Panc1 (cell line): ENCODE measurements around the gene DNAL1. TPM values are rescaled to one million over a fixed set of nuclear protein-coding genes. Genes with fewer than 3 reads are reported as not detected.

Source experiments
- ATAC-seq: fragments of 200-7000 bp; cut with Tn5 transposase; 2 replicates; pipeline ENCODE4 v1.9.1; 2020; ENCODE audit warnings: mild to moderate bottlenecking, moderate library complexity
- BruUV-seq: library from RNA; stranded (reverse); fragments of 400-500 nt; replicated peaks from 2 replicates; lab custom pipeline; 2021; lab: Mats Ljungman, UMichigan
- CTCF ChIA-PET: fragments of 300-600 bp; sonication (Branson Sonifier 250); formaldehyde crosslinking; loops from one replicate; lab custom pipeline; 2022; ENCODE audit warnings: antibody characterized with exemption; lab: Charles Lee
- POLR2A ChIA-PET: fragments of 300-600 bp; sonication (Branson Sonifier 250); formaldehyde crosslinking; loops from one replicate; lab custom pipeline; 2022; ENCODE audit warnings: antibody characterized with exemption; lab: Charles Lee
- DNase-seq: peaks from one replicate; pipeline ENCODE4 v3.0.0-alpha.2; 2010; ENCODE audit warnings: low read depth, low spot score
- H3K27ac ChIP-seq: 2 replicates; pipeline ENCODE4 v1.5.1; 2011; ENCODE audit warnings: mild to moderate bottlenecking, low read length, inconsistent platforms
- H3K27me3 ChIP-seq: fragments of 200-500 bp; sonication (Bioruptor generic); 2 replicates; pipeline ENCODE4 v1.6.0; 2014; ENCODE audit warnings: low read length, inconsistent platforms; ENCODE audit not compliant: control insufficient read depth, insufficient read depth
- H3K36me3 ChIP-seq: fragments of 200-500 bp; sonication (Bioruptor generic); 2 replicates; pipeline ENCODE4 v1.5.1; 2014; ENCODE audit warnings: inconsistent platforms, mild to moderate bottlenecking, low read length, moderate library complexity; ENCODE audit not compliant: control insufficient read depth, insufficient read depth
- H3K4me1 ChIP-seq: 2 replicates; pipeline ENCODE4 v1.5.1; 2011; ENCODE audit warnings: inconsistent platforms, mild to moderate bottlenecking, low read length, moderate library complexity; ENCODE audit not compliant: control insufficient read depth, insufficient read depth
- H3K4me3 ChIP-seq, 2 experiments: 2 replicates each; pipeline ENCODE4 v1.5.1; 2011 to 2012; ENCODE audit warnings: low read depth in 2 of 2, low read length in 2 of 2, mild to moderate bottlenecking in 2 of 2, inconsistent platforms in 1 of 2, moderate library complexity in 1 of 2
- H3K9me3 ChIP-seq: fragments of 200-500 bp; sonication (Bioruptor generic); 2 replicates; pipeline ENCODE4 v1.5.1; 2014; ENCODE audit warnings: low read depth, mild to moderate bottlenecking, inconsistent platforms, low read length, moderate library complexity; ENCODE audit not compliant: control insufficient read depth, insufficient read depth
- POLR2AphosphoS5 ChIP-seq: IDR thresholded peaks from 2 replicates; pipeline ENCODE4 v1.6.1; 2012; ENCODE audit warnings: mild to moderate bottlenecking, low read depth, low read length, moderate library complexity
- SIN3A ChIP-seq: IDR thresholded peaks from 2 replicates; pipeline ENCODE4 v1.6.1; 2012; ENCODE audit warnings: low read depth, mild to moderate bottlenecking, low read length, moderate library complexity, borderline replicate concordance; ENCODE audit not compliant: insufficient read depth
- TCF7L2 ChIP-seq: IDR thresholded peaks from 2 replicates; pipeline ENCODE4 v1.6.1; 2011; ENCODE audit warnings: mild to moderate bottlenecking, low read depth, low read length, inconsistent platforms
- in situ Hi-C: cut with HindIII; loops from 2 replicates; pipeline ENCODE4 v1.10.0; 2016; ENCODE audit warnings: low sequenced_read_pairs, low pct_unique_long_range_greater_than_20kb
- intact Hi-C: fragments of 100-400 bp; cut with micrococcal nuclease; formaldehyde crosslinking; loops from one replicate; pipeline ENCODE4 v1.10.0; 2022; ENCODE audit not compliant: unreplicated experiment
- total RNA-seq: library from RNA; stranded (reverse); gene quantifications from one replicate; pipeline ENCODE4 v1.2.1, GENCODE V29; 2021; ENCODE audit not compliant: unreplicated experiment
- TF ChIP-seq, protein P1 (sequence below), 2 experiments: IDR thresholded peaks; 2 replicates each; pipeline ENCODE4 v1.6.1; 2011 to 2012; ENCODE audit warnings: low read depth in 2 of 2, control low read depth in 1 of 2, low read length in 1 of 2, mild to moderate bottlenecking in 1 of 2, moderate library complexity in 1 of 2; ENCODE audit not compliant: insufficient read depth in 1 of 2
- TF ChIP-seq, protein P2 (sequence below): fragments of 450-650 bp; IDR thresholded peaks from 2 replicates; pipeline ENCODE4 v1.5.1; 2017; ENCODE audit warnings: mild to moderate bottlenecking

Gene DNAL1
- total RNA-seq, 1 experiment from 2014 or later: 15.2 TPM

DNA sequence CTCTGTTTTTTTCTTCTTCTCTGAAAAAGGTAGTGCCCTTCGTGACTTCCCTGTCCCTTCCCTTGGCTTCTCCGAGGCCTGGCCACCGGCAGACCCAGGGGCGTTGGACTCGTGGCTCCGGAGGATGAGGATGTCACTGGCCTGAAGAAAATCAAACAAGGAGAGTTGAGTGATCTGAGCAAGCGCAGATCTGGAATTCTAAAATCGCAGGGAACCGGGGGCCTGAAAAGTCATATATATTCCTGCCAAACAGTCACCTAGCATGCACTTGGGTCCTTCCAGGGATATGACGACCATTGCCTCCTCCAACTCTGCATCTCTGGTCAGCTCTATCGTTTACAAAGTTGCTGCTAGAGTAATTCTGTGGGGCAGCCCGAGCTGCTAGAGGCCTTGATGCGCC is 74.6 kb downstream of the DNAL1 start:
- CTCF ChIA-PET: no interaction called here
- BruUV-seq: no TSS peak
- ATAC-seq (no peak), DNase-seq (no peak)
- intact Hi-C loops (no loop called here), in situ Hi-C loops (no loop called here)
- TF ChIP-seq TCF7L2: no peak
- Histone ChIP-seq H3K4me3 (no peak overlapping the region), H3K27ac (no peak overlapping the region), H3K9me3 (no peaks in the 10 kb centered on the region), H3K36me3 (peaks cover 18% of the 10 kb centered on the region), H3K27me3 (no peaks in the 10 kb centered on the region), H3K4me1 (peaks cover 28% of the 10 kb centered on the region)
- POLR2A ChIA-PET: interaction anchor here (0.6 kb wide), 1 partner anchor 24 kb away, joined by 3 read pairs; no protein-coding TSS in a partner anchor

DNA sequence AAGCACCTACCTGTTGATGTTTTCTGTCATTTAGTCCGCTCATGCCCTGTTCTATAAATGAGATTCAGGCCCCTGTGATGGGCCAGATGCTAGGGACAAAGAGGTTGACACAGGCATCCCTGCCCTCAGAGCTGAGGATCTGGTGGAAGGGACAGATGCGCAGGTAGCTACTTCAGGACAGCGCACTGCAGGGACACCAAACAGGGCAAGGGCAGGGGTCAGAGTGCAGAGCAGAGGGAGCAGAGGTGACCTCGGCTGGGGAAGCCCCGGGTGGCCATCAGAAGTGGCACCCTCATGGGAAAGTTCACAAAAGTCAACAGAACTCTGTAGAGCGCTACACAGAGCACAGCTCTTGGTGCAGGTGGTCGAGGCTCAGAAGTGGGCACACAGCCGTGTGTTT is 75.0 kb downstream of the DNAL1 start:
- ChIA-PET CTCF (interaction anchor here (0.8 kb wide), 1 partner anchor 9 kb away, joined by 3 read pairs; no protein-coding TSS in a partner anchor), POLR2A (interaction anchor here (0.6 kb wide), 1 partner anchor 23 kb away, joined by 3 read pairs; no protein-coding TSS in a partner anchor)

GRCh38 chr14:73720636-73721035 is 75.8 kb downstream of the DNAL1 start:
- no TSS peak for BruUV-seq
- Histone ChIP-seq H3K4me1 (peaks cover 28% of the 10 kb centered on the region), H3K36me3 (peaks cover 18% of the 10 kb centered on the region), H3K4me3 (no peak overlapping the region), H3K27me3 (no peaks in the 10 kb centered on the region), H3K27ac (no peak overlapping the region), H3K9me3 (no peaks in the 10 kb centered on the region)
- ChIA-PET POLR2A (no interaction called here), CTCF (interaction anchor here (0.8 kb wide), 1 partner anchor 8 kb away, joined by 3 read pairs; no protein-coding TSS in a partner anchor)
- TF ChIP-seq SIN3A: no peak
- TF ChIP-seq, protein P1, sequence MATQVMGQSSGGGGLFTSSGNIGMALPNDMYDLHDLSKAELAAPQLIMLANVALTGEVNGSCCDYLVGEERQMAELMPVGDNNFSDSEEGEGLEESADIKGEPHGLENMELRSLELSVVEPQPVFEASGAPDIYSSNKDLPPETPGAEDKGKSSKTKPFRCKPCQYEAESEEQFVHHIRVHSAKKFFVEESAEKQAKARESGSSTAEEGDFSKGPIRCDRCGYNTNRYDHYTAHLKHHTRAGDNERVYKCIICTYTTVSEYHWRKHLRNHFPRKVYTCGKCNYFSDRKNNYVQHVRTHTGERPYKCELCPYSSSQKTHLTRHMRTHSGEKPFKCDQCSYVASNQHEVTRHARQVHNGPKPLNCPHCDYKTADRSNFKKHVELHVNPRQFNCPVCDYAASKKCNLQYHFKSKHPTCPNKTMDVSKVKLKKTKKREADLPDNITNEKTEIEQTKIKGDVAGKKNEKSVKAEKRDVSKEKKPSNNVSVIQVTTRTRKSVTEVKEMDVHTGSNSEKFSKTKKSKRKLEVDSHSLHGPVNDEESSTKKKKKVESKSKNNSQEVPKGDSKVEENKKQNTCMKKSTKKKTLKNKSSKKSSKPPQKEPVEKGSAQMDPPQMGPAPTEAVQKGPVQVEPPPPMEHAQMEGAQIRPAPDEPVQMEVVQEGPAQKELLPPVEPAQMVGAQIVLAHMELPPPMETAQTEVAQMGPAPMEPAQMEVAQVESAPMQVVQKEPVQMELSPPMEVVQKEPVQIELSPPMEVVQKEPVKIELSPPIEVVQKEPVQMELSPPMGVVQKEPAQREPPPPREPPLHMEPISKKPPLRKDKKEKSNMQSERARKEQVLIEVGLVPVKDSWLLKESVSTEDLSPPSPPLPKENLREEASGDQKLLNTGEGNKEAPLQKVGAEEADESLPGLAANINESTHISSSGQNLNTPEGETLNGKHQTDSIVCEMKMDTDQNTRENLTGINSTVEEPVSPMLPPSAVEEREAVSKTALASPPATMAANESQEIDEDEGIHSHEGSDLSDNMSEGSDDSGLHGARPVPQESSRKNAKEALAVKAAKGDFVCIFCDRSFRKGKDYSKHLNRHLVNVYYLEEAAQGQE (IDR thresholded peaks at IDR 0.05; ENCODE audit: insufficient read depth in 1 of 2, low read depth in 2 of 2, low read length in 1 of 2): no peak
- TF ChIP-seq, protein P2, sequence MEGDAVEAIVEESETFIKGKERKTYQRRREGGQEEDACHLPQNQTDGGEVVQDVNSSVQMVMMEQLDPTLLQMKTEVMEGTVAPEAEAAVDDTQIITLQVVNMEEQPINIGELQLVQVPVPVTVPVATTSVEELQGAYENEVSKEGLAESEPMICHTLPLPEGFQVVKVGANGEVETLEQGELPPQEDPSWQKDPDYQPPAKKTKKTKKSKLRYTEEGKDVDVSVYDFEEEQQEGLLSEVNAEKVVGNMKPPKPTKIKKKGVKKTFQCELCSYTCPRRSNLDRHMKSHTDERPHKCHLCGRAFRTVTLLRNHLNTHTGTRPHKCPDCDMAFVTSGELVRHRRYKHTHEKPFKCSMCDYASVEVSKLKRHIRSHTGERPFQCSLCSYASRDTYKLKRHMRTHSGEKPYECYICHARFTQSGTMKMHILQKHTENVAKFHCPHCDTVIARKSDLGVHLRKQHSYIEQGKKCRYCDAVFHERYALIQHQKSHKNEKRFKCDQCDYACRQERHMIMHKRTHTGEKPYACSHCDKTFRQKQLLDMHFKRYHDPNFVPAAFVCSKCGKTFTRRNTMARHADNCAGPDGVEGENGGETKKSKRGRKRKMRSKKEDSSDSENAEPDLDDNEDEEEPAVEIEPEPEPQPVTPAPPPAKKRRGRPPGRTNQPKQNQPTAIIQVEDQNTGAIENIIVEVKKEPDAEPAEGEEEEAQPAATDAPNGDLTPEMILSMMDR: no peak
- TF ChIP-seq TCF7L2: no peak
- TF ChIP-seq POLR2AphosphoS5: no peak
- no peak for DNase-seq
- intact Hi-C loops: no loop called here
- in situ Hi-C loops: no loop called here
- ATAC-seq: no peak

More for the DNA sequence above, 75.0 kb downstream of the DNAL1 start:
- Histone ChIP-seq H3K4me3 (no peak overlapping the region), H3K27me3 (no peaks in the 10 kb centered on the region), H3K9me3 (no peaks in the 10 kb centered on the region), H3K4me1 (peaks cover 28% of the 10 kb centered on the region), H3K36me3 (peaks cover 18% of the 10 kb centered on the region), H3K27ac (no peak overlapping the region)
- no TSS peak for BruUV-seq
- in situ Hi-C loops (no loop called here), intact Hi-C loops (no loop called here)
- TF ChIP-seq, protein P1 (IDR thresholded peaks at IDR 0.05; ENCODE audit: insufficient read depth in 1 of 2, low read depth in 2 of 2, low read length in 1 of 2): no peak
- no peak for TF ChIP-seq SIN3A
- TF ChIP-seq TCF7L2: no peak
- TF ChIP-seq, protein P2: no peak
- TF ChIP-seq POLR2AphosphoS5: no peak
- DNase-seq (no peak), ATAC-seq (no peak)
